Activated naive CD8-positive, alpha-beta T cell treated with anti-CD3 and anti-CD28 coated beads, Interleukin-2, amount 50 U/mL, for 24 hours (primary cell): Measurements from ENCODE around the gene ARAP1.
A peak's percentile ranks its signal among the peaks of the same experiment; 100 is the strongest.

ENCODE experiments used
- ATAC-seq: fragments of 150-1000 bp; cut with Tn5 transposase; one replicate; pipeline ENCODE4 v1.10.0; 2021
- DNase-seq: peaks from one replicate; pipeline ENCODE4 v3.0.0; 2021
- H3K27ac Mint-ChIP-seq: one replicate; pipeline ENCODE4 v1.8.0; 2021; ENCODE audit warnings: mild to moderate bottlenecking, mixed read lengths
- H3K27me3 Mint-ChIP-seq: one replicate; pipeline ENCODE4 v1.8.0; 2021; ENCODE audit warnings: mixed read lengths
- H3K36me3 Mint-ChIP-seq: one replicate; pipeline ENCODE4 v1.8.0; 2021; ENCODE audit warnings: low read depth, mixed read lengths
- H3K4me1 Mint-ChIP-seq: one replicate; pipeline ENCODE4 v1.8.0; 2021; ENCODE audit warnings: mixed read lengths
- H3K4me3 Mint-ChIP-seq: one replicate; pipeline ENCODE4 v1.8.0; 2021; ENCODE audit warnings: mild to moderate bottlenecking, moderate library complexity, mixed read lengths
- H3K9me3 Mint-ChIP-seq: one replicate; pipeline ENCODE4 v1.8.0; 2021; ENCODE audit warnings: mixed read lengths

ARAP1 gene

GRCh38 chr11:72720047-72720446 lies 32.2 kb downstream of the ARAP1 start:
- DNase-seq (no peak), ATAC-seq (no peak)
- no peaks in the 10 kb centered on the region for H3K27me3 Mint-ChIP-seq
- peak overlapping the region; percentile 100 for H3K4me3 Mint-ChIP-seq
- no peaks in the 10 kb centered on the region for H3K9me3 Mint-ChIP-seq
- H3K36me3 Mint-ChIP-seq, result peaks cover 3% of the 10 kb centered on the region
- H3K27ac Mint-ChIP-seq, result peak overlapping the region; percentile 96
- peaks cover 51% of the 10 kb centered on the region for H3K4me1 Mint-ChIP-seq

- peak overlapping the region; percentile 9 for H3K27ac Mint-ChIP-seq
- H3K27me3 Mint-ChIP-seq, result no peaks in the 10 kb centered on the region
- ATAC-seq (no peak), DNase-seq (no peak)
- peak overlapping the region; percentile 27 for H3K4me3 Mint-ChIP-seq
- peaks cover 51% of the 10 kb centered on the region for H3K4me1 Mint-ChIP-seq
- peaks cover 3% of the 10 kb centered on the region for H3K36me3 Mint-ChIP-seq
- no peaks in the 10 kb centered on the region for H3K9me3 Mint-ChIP-seq
These were observed 32.7 kb downstream of the ARAP1 start for GRCh38 chr11:72719551-72719950.

GRCh38 chr11:72719144-72719543 lies 33.1 kb downstream of the ARAP1 start:
- H3K36me3 Mint-ChIP-seq, result peaks cover 3% of the 10 kb centered on the region
- H3K4me1 Mint-ChIP-seq, result peaks cover 51% of the 10 kb centered on the region
- peak overlapping the region; percentile 9 for H3K27ac Mint-ChIP-seq
- H3K27me3 Mint-ChIP-seq, result no peaks in the 10 kb centered on the region
- no peak overlapping the region for H3K4me3 Mint-ChIP-seq
- H3K9me3 Mint-ChIP-seq, result no peaks in the 10 kb centered on the region
- no peak for DNase-seq
- ATAC-seq, result no peak

DNA sequence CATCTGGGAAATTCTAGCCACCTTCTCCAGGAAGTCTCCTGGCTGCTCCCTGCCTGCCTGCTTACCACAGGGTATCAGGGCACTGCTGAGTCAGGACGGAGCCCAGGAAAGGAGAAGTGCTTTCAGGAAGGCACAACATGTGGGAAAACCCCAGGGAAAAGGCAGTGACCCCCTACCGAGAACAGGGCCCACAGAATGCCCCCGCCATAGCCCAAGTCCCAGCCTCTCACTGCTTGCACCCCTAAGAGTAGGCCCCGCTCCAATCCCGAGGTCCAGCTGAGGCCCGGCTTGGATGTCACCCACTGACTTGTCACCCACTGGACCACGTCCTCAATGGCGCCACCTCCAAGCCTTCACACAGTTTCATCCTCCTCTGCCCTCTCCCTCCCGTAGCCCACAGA lies 34.1 kb downstream of the ARAP1 start:
- DNase-seq (no peak), ATAC-seq (no peak)
- H3K27ac Mint-ChIP-seq, result no peak overlapping the region
- no peak overlapping the region for H3K4me3 Mint-ChIP-seq
- H3K4me1 Mint-ChIP-seq, result peaks cover 49% of the 10 kb centered on the region
- H3K27me3 Mint-ChIP-seq, result no peaks in the 10 kb centered on the region
- H3K36me3 Mint-ChIP-seq, result peaks cover 3% of the 10 kb centered on the region
- no peaks in the 10 kb centered on the region for H3K9me3 Mint-ChIP-seq

DNA sequence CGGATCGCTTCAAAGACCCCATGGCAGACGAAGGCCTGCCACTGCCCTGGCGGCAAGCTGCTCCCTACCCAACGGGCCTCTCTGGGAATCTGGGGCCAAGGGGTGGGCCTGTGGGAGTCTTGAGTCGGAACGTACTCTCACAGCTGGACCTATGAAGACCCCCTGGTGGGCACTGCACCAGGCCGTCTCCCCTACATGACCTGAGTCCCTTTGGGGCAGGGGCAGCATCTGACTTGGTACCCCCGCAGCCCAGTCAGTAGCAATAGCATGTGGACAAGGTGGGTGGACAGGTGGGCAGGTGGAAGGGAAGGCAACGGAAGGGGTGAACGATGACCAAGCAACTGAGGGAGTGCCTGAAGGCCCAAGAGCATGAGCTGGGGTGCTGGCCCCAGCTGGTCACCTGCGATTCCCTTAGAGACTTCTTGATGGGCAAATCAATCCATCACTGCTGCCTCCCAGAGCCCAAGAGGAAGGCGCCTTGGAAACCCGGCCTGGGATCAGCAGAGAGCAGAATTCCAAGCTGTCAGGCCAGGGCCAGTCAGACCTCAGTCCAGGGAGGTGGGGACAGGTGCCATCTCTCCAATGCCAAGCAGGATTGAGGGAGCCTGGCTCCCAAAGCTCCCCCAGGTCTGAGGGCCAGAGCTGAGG lies 35.3 kb downstream of the ARAP1 start:
- Mint-ChIP-seq H3K36me3 (peaks cover 1% of the 10 kb centered on the region), H3K27ac (no peak overlapping the region), H3K9me3 (no peaks in the 10 kb centered on the region), H3K4me1 (peaks cover 41% of the 10 kb centered on the region), H3K27me3 (no peaks in the 10 kb centered on the region), H3K4me3 (no peak overlapping the region)
- ATAC-seq (no peak), DNase-seq (no peak)

GRCh38 chr11:72716290-72716689 lies 35.9 kb downstream of the ARAP1 start:
- H3K27me3 Mint-ChIP-seq, result no peaks in the 10 kb centered on the region
- ATAC-seq, result no peak
- H3K4me3 Mint-ChIP-seq, result no peak overlapping the region
- peaks cover 37% of the 10 kb centered on the region for H3K4me1 Mint-ChIP-seq
- no peak for DNase-seq
- H3K36me3 Mint-ChIP-seq, result peaks cover 1% of the 10 kb centered on the region
- H3K9me3 Mint-ChIP-seq, result no peaks in the 10 kb centered on the region
- H3K27ac Mint-ChIP-seq, result no peak overlapping the region

- Mint-ChIP-seq H3K4me3 (no peak overlapping the region), H3K27ac (no peak overlapping the region), H3K36me3 (peaks cover 10% of the 10 kb centered on the region), H3K27me3 (no peaks in the 10 kb centered on the region), H3K9me3 (no peaks in the 10 kb centered on the region), H3K4me1 (peaks cover 6% of the 10 kb centered on the region)
- DNase-seq (no peak), ATAC-seq (no peak)
These were observed 39.4 kb downstream of the ARAP1 start for GRCh38 chr11:72712841-72713240.

- ATAC-seq (peak; percentile 8), DNase-seq (no peak)
- Mint-ChIP-seq H3K4me3 (no peak overlapping the region), H3K9me3 (no peaks in the 10 kb centered on the region), H3K27ac (no peak overlapping the region), H3K27me3 (no peaks in the 10 kb centered on the region), H3K36me3 (peaks cover 11% of the 10 kb centered on the region), H3K4me1 (peaks cover 6% of the 10 kb centered on the region)
These were observed 39.9 kb downstream of the ARAP1 start for GRCh38 chr11:72712168-72712751.

DNA sequence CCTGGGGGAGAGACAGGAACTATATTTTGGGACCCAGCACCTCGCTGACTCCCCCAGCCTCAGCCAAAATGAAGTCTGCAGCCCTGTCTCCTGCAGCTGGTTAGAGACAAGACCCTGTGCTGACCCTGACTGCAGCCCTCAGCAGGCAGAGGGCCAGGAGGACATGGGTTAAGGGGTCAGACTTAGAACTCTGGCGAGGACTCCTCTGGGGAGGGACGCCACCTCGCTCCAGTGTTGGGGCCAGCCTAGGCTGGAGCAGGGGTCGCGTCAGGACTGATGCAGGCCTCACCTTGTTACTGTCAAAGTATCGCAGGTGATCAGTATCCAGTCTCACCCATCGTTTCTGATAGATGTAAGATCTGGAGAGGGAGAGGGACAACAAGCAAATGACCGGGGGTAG lies 41.1 kb downstream of the ARAP1 start:
- peaks cover 3% of the 10 kb centered on the region for H3K4me1 Mint-ChIP-seq
- H3K9me3 Mint-ChIP-seq, result no peaks in the 10 kb centered on the region
- no peak for DNase-seq
- no peak overlapping the region for H3K4me3 Mint-ChIP-seq
- no peak overlapping the region for H3K27ac Mint-ChIP-seq
- no peak for ATAC-seq
- no peaks in the 10 kb centered on the region for H3K27me3 Mint-ChIP-seq
- H3K36me3 Mint-ChIP-seq, result peaks cover 16% of the 10 kb centered on the region

- no peak overlapping the region for H3K4me3 Mint-ChIP-seq
- no peak overlapping the region for H3K27ac Mint-ChIP-seq
- H3K4me1 Mint-ChIP-seq, result peaks cover 3% of the 10 kb centered on the region
- no peaks in the 10 kb centered on the region for H3K9me3 Mint-ChIP-seq
- no peak for DNase-seq
- no peak for ATAC-seq
- H3K27me3 Mint-ChIP-seq, result no peaks in the 10 kb centered on the region
- H3K36me3 Mint-ChIP-seq, result peaks cover 18% of the 10 kb centered on the region
These were observed 41.9 kb downstream of the ARAP1 start for GRCh38 chr11:72710278-72710677.

GRCh38 chr11:72709478-72710238 lies 42.5 kb downstream of the ARAP1 start:
- H3K27me3 Mint-ChIP-seq, result no peaks in the 10 kb centered on the region
- no peak for DNase-seq
- H3K4me1 Mint-ChIP-seq, result peaks cover 3% of the 10 kb centered on the region
- no peak overlapping the region for H3K4me3 Mint-ChIP-seq
- no peaks in the 10 kb centered on the region for H3K9me3 Mint-ChIP-seq
- no peak for ATAC-seq
- no peak overlapping the region for H3K27ac Mint-ChIP-seq
- H3K36me3 Mint-ChIP-seq, result peaks cover 18% of the 10 kb centered on the region

DNA sequence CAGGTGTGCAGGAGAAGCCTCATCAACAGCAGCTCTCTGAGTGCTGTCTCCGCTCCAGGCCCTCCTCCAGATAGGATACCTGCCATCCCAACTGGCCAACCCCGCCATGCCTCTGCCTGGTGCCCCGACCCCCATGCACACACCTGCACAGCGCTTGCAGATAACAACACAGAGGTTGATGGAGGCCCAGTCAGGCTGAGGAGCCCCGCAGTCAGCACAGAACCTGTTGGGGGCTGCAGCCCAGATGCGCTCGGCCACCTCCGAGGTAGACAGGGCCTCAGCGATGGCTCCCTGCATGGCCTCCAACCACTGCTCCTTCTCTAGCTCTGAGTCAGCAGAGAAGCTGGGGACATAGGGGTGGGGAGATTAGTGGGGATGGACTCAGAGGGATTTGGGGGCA lies 45.2 kb downstream of the ARAP1 start:
- no peak overlapping the region for H3K27ac Mint-ChIP-seq
- no peaks in the 10 kb centered on the region for H3K9me3 Mint-ChIP-seq
- H3K4me3 Mint-ChIP-seq, result no peak overlapping the region
- DNase-seq (no peak), ATAC-seq (no peak)
- no peaks in the 10 kb centered on the region for H3K4me1 Mint-ChIP-seq
- no peaks in the 10 kb centered on the region for H3K27me3 Mint-ChIP-seq
- H3K36me3 Mint-ChIP-seq, result peaks cover 18% of the 10 kb centered on the region

DNA sequence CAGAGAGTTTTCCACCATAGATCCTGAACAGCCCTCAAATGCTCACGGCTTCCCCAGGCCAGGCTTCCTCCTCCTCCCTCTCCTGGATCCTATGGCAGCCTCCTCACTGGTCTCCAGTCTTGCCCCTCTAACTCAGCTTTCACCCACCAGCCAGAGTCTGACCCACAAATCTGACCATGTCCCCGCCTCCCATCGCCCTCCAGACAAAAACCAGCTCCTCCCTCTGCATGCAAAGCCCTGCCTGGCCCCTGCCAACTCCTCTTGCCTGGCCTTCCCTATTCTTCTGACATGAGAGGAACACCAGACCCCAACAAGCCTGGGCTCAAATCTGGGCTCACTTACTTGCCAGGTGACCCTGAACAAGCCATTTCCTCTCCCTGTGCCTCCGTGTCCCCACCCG lies 45.6 kb downstream of the ARAP1 start:
- no peaks in the 10 kb centered on the region for H3K9me3 Mint-ChIP-seq
- ATAC-seq (no peak), DNase-seq (no peak)
- no peaks in the 10 kb centered on the region for H3K27me3 Mint-ChIP-seq
- peaks cover 18% of the 10 kb centered on the region for H3K36me3 Mint-ChIP-seq
- no peak overlapping the region for H3K4me3 Mint-ChIP-seq
- H3K4me1 Mint-ChIP-seq, result no peaks in the 10 kb centered on the region
- H3K27ac Mint-ChIP-seq, result no peak overlapping the region

- Mint-ChIP-seq H3K4me3 (no peak overlapping the region), H3K9me3 (no peaks in the 10 kb centered on the region), H3K27ac (no peak overlapping the region), H3K36me3 (peaks cover 17% of the 10 kb centered on the region), H3K27me3 (no peaks in the 10 kb centered on the region), H3K4me1 (no peaks in the 10 kb centered on the region)
- DNase-seq (no peak), ATAC-seq (no peak)
These were observed 46.5 kb downstream of the ARAP1 start for GRCh38 chr11:72705442-72706365.
